HEK293 (cell line): ENCODE measurements around the gene PHLDA1.

Experiments
- CTCF ChIA-PET: fragments of 350-600 bp; formaldehyde crosslinking; extraction: SDS; loops from one replicate; lab custom pipeline; 2021; ENCODE audit warnings: antibody characterized with exemption; lab: Yijun Ruan, JAX
- POLR2A ChIA-PET: fragments of 300-600 bp; formaldehyde crosslinking; extraction: SDS; loops from one replicate; lab custom pipeline; 2020; ENCODE audit warnings: antibody characterized with exemption, inconsistent platforms; lab: Yijun Ruan, JAX
- H3K27ac ChIP-seq: fragments of 200-500 bp; sonication (Bioruptor generic); 2 replicates; pipeline ENCODE4 v1.5.1; 2014; ENCODE audit warnings: low read depth, low read length, control low read depth, inconsistent platforms; ENCODE audit errors: extremely low read depth
- H3K36me3 ChIP-seq, 2 experiments: fragments of 200-500 bp in 1 of 2; sonication (Bioruptor generic) in 1 of 2; 1 replicate in 1 of 2; 2 replicates in 1 of 2; pipeline ENCODE4 v1.5.1; 2014 to 2017; ENCODE audit warnings: inconsistent platforms in 2 of 2, low read length in 2 of 2; ENCODE audit not compliant: control insufficient read depth in 2 of 2, insufficient read depth in 1 of 2
- H3K4me1 ChIP-seq: fragments of 200-500 bp; sonication (Bioruptor generic); 2 replicates; pipeline ENCODE4 v1.5.1; 2014; ENCODE audit warnings: mild to moderate bottlenecking, low read length, inconsistent platforms; ENCODE audit not compliant: control insufficient read depth, insufficient read depth
- H3K4me3 ChIP-seq: 2 replicates; pipeline ENCODE4 v1.5.1; 2011; ENCODE audit warnings: low read depth, mild to moderate bottlenecking, control low read depth, low read length, moderate library complexity
- H3K9me3 ChIP-seq: fragments of 200-500 bp; sonication (Bioruptor generic); 2 replicates; pipeline ENCODE4 v1.5.1; 2014; ENCODE audit warnings: low read depth, low read length, inconsistent platforms; ENCODE audit not compliant: control insufficient read depth, insufficient read depth
- EGR2 ChIP-seq: fragments of 450-650 bp; formaldehyde crosslinking; IDR thresholded peaks from 2 replicates; pipeline ENCODE4 v1.5.1; 2016; ENCODE audit warnings: low read depth, missing biosample characterization, missing genetic modification characterization
- KLF10 ChIP-seq: fragments of 450-650 bp; IDR thresholded peaks from 2 replicates; pipeline ENCODE4 v1.5.1; 2018; ENCODE audit warnings: missing biosample characterization, mild to moderate bottlenecking, missing genetic modification characterization
- KLF8 ChIP-seq: fragments of 450-650 bp; formaldehyde crosslinking; IDR thresholded peaks from 2 replicates; pipeline ENCODE4 v1.5.1; 2016; ENCODE audit warnings: missing biosample characterization, missing genetic modification characterization
- PRDM1 ChIP-seq: fragments of 450-650 bp; formaldehyde crosslinking; IDR thresholded peaks from 2 replicates; pipeline ENCODE4; 2016; ENCODE audit warnings: missing biosample characterization, missing genetic modification characterization
- SP7 ChIP-seq: fragments of 450-650 bp; formaldehyde crosslinking; IDR thresholded peaks from 2 replicates; pipeline ENCODE4 v1.5.1; 2016; ENCODE audit warnings: missing biosample characterization, missing genetic modification characterization
- YY1 ChIP-seq: fragments of 450-650 bp; formaldehyde crosslinking; IDR thresholded peaks from 2 replicates; pipeline ENCODE4 v1.5.1; 2018; ENCODE audit warnings: missing biosample characterization, missing genetic modification characterization
- ZBTB8A ChIP-seq: fragments of 450-650 bp; formaldehyde crosslinking; IDR thresholded peaks from 2 replicates; pipeline ENCODE4 v1.5.1; 2016; ENCODE audit warnings: missing biosample characterization, missing genetic modification characterization
- ZIC2 ChIP-seq: fragments of 450-650 bp; formaldehyde crosslinking; IDR thresholded peaks from 2 replicates; pipeline ENCODE4 v1.5.1; 2016; ENCODE audit warnings: missing biosample characterization, missing genetic modification characterization
- ZNF202 ChIP-seq: fragments of 450-650 bp; formaldehyde crosslinking; IDR thresholded peaks from 2 replicates; pipeline ENCODE4 v1.5.1; 2016; ENCODE audit warnings: missing biosample characterization, missing genetic modification characterization, borderline replicate concordance
- ZNF221 ChIP-seq: fragments of 450-650 bp; formaldehyde crosslinking; IDR thresholded peaks from 2 replicates; pipeline ENCODE4 v1.5.1; 2017; ENCODE audit warnings: missing biosample characterization, missing genetic modification characterization, borderline replicate concordance
- ZNF274 ChIP-seq, 2 experiments: fragments of 200-500 bp in 1 of 2; fragments of 450-650 bp in 1 of 2; sonication (Bioruptor generic) in 1 of 2; formaldehyde crosslinking in 1 of 2; IDR thresholded peaks; 2 replicates each; pipeline versions ENCODE4 v1.5.1 to v1.6.1; 2014 to 2016; ENCODE audit warnings: borderline replicate concordance in 1 of 2, inconsistent platforms in 1 of 2, low read length in 1 of 2, missing biosample characterization in 1 of 2, missing genetic modification characterization in 1 of 2
- ZNF37A ChIP-seq: fragments of 450-650 bp; IDR thresholded peaks from 2 replicates; pipeline ENCODE4 v1.5.1; 2018; ENCODE audit warnings: missing biosample characterization, missing genetic modification characterization
- ZNF416 ChIP-seq: fragments of 450-650 bp; formaldehyde crosslinking; IDR thresholded peaks from 2 replicates; pipeline ENCODE4 v1.5.1; 2016; ENCODE audit warnings: missing biosample characterization, missing genetic modification characterization
- ZNF501 ChIP-seq: fragments of 450-650 bp; formaldehyde crosslinking; IDR thresholded peaks from 2 replicates; pipeline ENCODE4 v1.5.1; 2016; ENCODE audit warnings: missing biosample characterization, missing genetic modification characterization
- ZNF585B ChIP-seq: fragments of 450-650 bp; formaldehyde crosslinking; IDR thresholded peaks from 2 replicates; pipeline ENCODE4 v1.5.1; 2016; ENCODE audit warnings: missing biosample characterization, missing genetic modification characterization
- ZNF664 ChIP-seq: fragments of 450-650 bp; formaldehyde crosslinking; IDR thresholded peaks from 2 replicates; pipeline ENCODE4 v1.5.1; 2016; ENCODE audit warnings: missing biosample characterization, missing genetic modification characterization
- ZNF701 ChIP-seq: fragments of 450-650 bp; formaldehyde crosslinking; IDR thresholded peaks from 2 replicates; pipeline ENCODE4 v1.5.1; 2016; ENCODE audit warnings: missing biosample characterization, missing genetic modification characterization
- ZSCAN30 ChIP-seq: fragments of 450-650 bp; IDR thresholded peaks from 2 replicates; pipeline ENCODE4 v1.5.1; 2018; ENCODE audit warnings: missing biosample characterization, mild to moderate bottlenecking, missing genetic modification characterization, moderate library complexity
- TF ChIP-seq, protein P1 (sequence below): fragments of 450-650 bp; formaldehyde crosslinking; IDR thresholded peaks from 2 replicates; pipeline ENCODE4 v1.5.1; 2017; ENCODE audit warnings: missing biosample characterization, missing genetic modification characterization
- TF ChIP-seq, protein P2 (sequence below): IDR thresholded peaks from 2 replicates; pipeline ENCODE4 v1.6.1; 2011; ENCODE audit warnings: mild to moderate bottlenecking, low read depth, low read length, borderline replicate concordance
- TF ChIP-seq, protein P3 (sequence below): fragments of 450-650 bp; formaldehyde crosslinking; IDR thresholded peaks from 2 replicates; pipeline ENCODE4 v1.5.1; 2016; ENCODE audit warnings: missing biosample characterization, missing genetic modification characterization
- TF ChIP-seq, protein P4 (sequence below): fragments of 450-650 bp; formaldehyde crosslinking; IDR thresholded peaks from 2 replicates; pipeline ENCODE4 v1.5.1; 2017; ENCODE audit warnings: missing biosample characterization, missing genetic modification characterization

The PHLDA1 gene

GRCh38 chr12:76018111-76018510, 13.5 kb downstream of the PHLDA1 start:
- Histone ChIP-seq H3K4me3 (no peak overlapping the region), H3K36me3 (no peaks in the 10 kb centered on the region), H3K9me3 (no peaks in the 10 kb centered on the region), H3K4me1 (peaks cover 3% of the 10 kb centered on the region), H3K27ac (no peak overlapping the region)
- ChIA-PET POLR2A (no interaction called here), CTCF (interaction anchor here (1.2 kb wide), 1 partner anchor 38 kb away, joined by 4 read pairs; no protein-coding TSS in a partner anchor)
- TF ChIP-seq ZIC2 (tag by site-specific recombination) (peak; percentile 64), ZSCAN30 (no peak)

- no peaks in the 10 kb centered on the region for H3K9me3 ChIP-seq
- POLR2A ChIA-PET = no interaction called here
- peaks cover 3% of the 10 kb centered on the region; the same call in 1 of the 2 replicates for H3K4me1 ChIP-seq
- CTCF ChIA-PET = interaction anchor here (0.5 kb wide), 1 partner anchor 19 kb away, joined by 3 read pairs; no protein-coding TSS in a partner anchor
- no peak for TF ChIP-seq ZNF585B (tag by site-specific recombination)
- no peak for TF ChIP-seq ZNF274 (IDR thresholded peaks at IDR 0.05; ENCODE audit: low read length)
- TF ChIP-seq ZNF274 (tag by site-specific recombination; IDR thresholded peaks at IDR 0.05; ENCODE audit: borderline replicate concordance) = no peak
- TF ChIP-seq PRDM1 = no peak
- TF ChIP-seq, protein P1, sequence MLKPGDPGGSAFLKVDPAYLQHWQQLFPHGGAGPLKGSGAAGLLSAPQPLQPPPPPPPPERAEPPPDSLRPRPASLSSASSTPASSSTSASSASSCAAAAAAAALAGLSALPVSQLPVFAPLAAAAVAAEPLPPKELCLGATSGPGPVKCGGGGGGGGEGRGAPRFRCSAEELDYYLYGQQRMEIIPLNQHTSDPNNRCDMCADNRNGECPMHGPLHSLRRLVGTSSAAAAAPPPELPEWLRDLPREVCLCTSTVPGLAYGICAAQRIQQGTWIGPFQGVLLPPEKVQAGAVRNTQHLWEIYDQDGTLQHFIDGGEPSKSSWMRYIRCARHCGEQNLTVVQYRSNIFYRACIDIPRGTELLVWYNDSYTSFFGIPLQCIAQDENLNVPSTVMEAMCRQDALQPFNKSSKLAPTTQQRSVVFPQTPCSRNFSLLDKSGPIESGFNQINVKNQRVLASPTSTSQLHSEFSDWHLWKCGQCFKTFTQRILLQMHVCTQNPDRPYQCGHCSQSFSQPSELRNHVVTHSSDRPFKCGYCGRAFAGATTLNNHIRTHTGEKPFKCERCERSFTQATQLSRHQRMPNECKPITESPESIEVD (tag by site-specific recombination) = 0 out of 2 replicates have a peak, but pooled peaks have one; percentile 20
- H3K4me3 ChIP-seq = no peak overlapping the region
- H3K27ac ChIP-seq = no peak overlapping the region
- H3K36me3 ChIP-seq = no peaks in the 10 kb centered on the region
Measured at GRCh38 chr12:76014007-76014406, 17.6 kb downstream of the PHLDA1 start.

- CTCF ChIA-PET = no interaction called here
- no peaks in the 10 kb centered on the region for H3K36me3 ChIP-seq
- no peaks in the 10 kb centered on the region for H3K9me3 ChIP-seq
- peaks cover 3% of the 10 kb centered on the region; the same call in 1 of the 2 replicates for H3K4me1 ChIP-seq
- no peak overlapping the region for H3K27ac ChIP-seq
- POLR2A ChIA-PET = no interaction called here
- no peak overlapping the region for H3K4me3 ChIP-seq
- TF ChIP-seq ZNF664 = no peak
- TF ChIP-seq KLF8 = no peak
- no peak for TF ChIP-seq ZNF202
- no peak for TF ChIP-seq ZBTB8A (tag by site-specific recombination)
- TF ChIP-seq, protein P2, sequence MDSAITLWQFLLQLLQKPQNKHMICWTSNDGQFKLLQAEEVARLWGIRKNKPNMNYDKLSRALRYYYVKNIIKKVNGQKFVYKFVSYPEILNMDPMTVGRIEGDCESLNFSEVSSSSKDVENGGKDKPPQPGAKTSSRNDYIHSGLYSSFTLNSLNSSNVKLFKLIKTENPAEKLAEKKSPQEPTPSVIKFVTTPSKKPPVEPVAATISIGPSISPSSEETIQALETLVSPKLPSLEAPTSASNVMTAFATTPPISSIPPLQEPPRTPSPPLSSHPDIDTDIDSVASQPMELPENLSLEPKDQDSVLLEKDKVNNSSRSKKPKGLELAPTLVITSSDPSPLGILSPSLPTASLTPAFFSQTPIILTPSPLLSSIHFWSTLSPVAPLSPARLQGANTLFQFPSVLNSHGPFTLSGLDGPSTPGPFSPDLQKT = no peak
- TF ChIP-seq ZNF501 (tag by site-specific recombination) = no peak
- TF ChIP-seq, protein P3, sequence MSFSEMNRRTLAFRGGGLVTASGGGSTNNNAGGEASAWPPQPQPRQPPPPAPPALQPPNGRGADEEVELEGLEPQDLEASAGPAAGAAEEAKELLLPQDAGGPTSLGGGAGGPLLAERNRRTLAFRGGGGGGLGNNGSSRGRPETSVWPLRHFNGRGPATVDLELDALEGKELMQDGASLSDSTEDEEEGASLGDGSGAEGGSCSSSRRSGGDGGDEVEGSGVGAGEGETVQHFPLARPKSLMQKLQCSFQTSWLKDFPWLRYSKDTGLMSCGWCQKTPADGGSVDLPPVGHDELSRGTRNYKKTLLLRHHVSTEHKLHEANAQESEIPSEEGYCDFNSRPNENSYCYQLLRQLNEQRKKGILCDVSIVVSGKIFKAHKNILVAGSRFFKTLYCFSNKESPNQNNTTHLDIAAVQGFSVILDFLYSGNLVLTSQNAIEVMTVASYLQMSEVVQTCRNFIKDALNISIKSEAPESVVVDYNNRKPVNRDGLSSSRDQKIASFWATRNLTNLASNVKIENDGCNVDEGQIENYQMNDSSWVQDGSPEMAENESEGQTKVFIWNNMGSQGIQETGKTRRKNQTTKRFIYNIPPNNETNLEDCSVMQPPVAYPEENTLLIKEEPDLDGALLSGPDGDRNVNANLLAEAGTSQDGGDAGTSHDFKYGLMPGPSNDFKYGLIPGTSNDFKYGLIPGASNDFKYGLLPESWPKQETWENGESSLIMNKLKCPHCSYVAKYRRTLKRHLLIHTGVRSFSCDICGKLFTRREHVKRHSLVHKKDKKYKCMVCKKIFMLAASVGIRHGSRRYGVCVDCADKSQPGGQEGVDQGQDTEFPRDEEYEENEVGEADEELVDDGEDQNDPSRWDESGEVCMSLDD (tag by site-specific recombination) = no peak
- no peak for TF ChIP-seq SP7 (tag by site-specific recombination)
- no peak for TF ChIP-seq ZNF701 (tag by site-specific recombination)
- no peak for TF ChIP-seq EGR2 (tag by site-specific recombination)
- TF ChIP-seq ZNF221 (tag by site-specific recombination) = no peak
- no peak for TF ChIP-seq ZNF416 (tag by site-specific recombination)
- TF ChIP-seq, protein P4, sequence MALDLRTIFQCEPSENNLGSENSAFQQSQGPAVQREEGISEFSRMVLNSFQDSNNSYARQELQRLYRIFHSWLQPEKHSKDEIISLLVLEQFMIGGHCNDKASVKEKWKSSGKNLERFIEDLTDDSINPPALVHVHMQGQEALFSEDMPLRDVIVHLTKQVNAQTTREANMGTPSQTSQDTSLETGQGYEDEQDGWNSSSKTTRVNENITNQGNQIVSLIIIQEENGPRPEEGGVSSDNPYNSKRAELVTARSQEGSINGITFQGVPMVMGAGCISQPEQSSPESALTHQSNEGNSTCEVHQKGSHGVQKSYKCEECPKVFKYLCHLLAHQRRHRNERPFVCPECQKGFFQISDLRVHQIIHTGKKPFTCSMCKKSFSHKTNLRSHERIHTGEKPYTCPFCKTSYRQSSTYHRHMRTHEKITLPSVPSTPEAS = no peak
- no peak for TF ChIP-seq ZNF37A
- no peak for TF ChIP-seq YY1 (tag by site-specific recombination)
- no peak for TF ChIP-seq KLF10
Measured at GRCh38 chr12:76013603-76014002, 18.0 kb downstream of the PHLDA1 start.
